Thyroid gland (tissue), 4 donors: Measurements from ENCODE around the gene GRIP2. TPM values are rescaled to one million over a fixed set of nuclear protein-coding genes. Genes with fewer than 3 reads are reported as not detected.

ENCODE experiments used
- DNase-seq, 2 donors: peaks; one replicate each; pipeline ENCODE4 v3.0.0-alpha.2; 2019
- H3K27ac ChIP-seq, 3 donors: fragments of 200-600 bp; sonication (generic); 1 replicate in 2 of 3; 2 replicates in 1 of 3; pipeline ENCODE4 v1.5.1; 2016 to 2019; ENCODE audit warnings: mild to moderate bottlenecking in 1 of 3, moderate library complexity in 1 of 3
- H3K27me3 ChIP-seq: fragments of 200-600 bp; sonication (generic); one replicate; pipeline ENCODE4 v1.5.1; 2019
- H3K36me3 ChIP-seq, 2 donors: fragments of 200-600 bp; sonication (generic); one replicate each; pipeline ENCODE4 v1.5.1; 2016 to 2019
- H3K4me1 ChIP-seq, 2 donors: fragments of 200-600 bp; sonication (generic); one replicate each; pipeline ENCODE4 v1.5.1; 2017 to 2019
- H3K4me3 ChIP-seq, 3 donors: fragments of 200-600 bp; sonication (generic); replicated peaks in 1 of 3; 1 replicate in 2 of 3; 2 replicates in 1 of 3; pipeline ENCODE4 v1.5.1; 2016; ENCODE audit warnings: mild to moderate bottlenecking in 1 of 3
- H3K9me3 ChIP-seq: fragments of 200-600 bp; sonication (generic); one replicate; pipeline ENCODE4 v1.5.1; 2017
- POLR2A ChIP-seq, 2 donors: fragments of 450-650 bp; IDR thresholded peaks; one replicate each; pipeline ENCODE4 v1.6.1; 2017; ENCODE audit warnings: antibody characterized with exemption in 2 of 2, mild to moderate bottlenecking in 2 of 2, moderate library complexity in 1 of 2
- WGBS, 2 donors: methylation state at CpG; one replicate each; pipeline ENCODE4 v1.1.5; 2017; 5-methylcytosine and 5-hydroxymethylcytosine counted together
- intact Hi-C: fragments of 100-400 bp; cut with DNase I; formaldehyde crosslinking; loops from one replicate; pipeline ENCODE4 v1.15.1; 2023
- total RNA-seq, 4 donors: library from RNA; depleted of rRNA; stranded (reverse); fragments of >200 nt; gene quantifications; one replicate each; pipeline ENCODE4 v1.2.3, GENCODE V29; 2016
- TF ChIP-seq, protein P1 (sequence below), 6 experiments: fragments of 200-600 bp in 3 of 6; fragments of 450-650 bp in 3 of 6; sonication (generic) in 3 of 6; IDR thresholded peaks; one replicate each; pipeline ENCODE4 v1.5.1; 2016 to 2019; ENCODE audit warnings: antibody characterized with exemption in 6 of 6, mild to moderate bottlenecking in 2 of 6, inconsistent platforms in 1 of 6, moderate library complexity in 1 of 6

The GRIP2 gene
- total RNA-seq, 4 donors from 2014 or later = 0.22 to 0.44 (median 0.39) TPM

DNA sequence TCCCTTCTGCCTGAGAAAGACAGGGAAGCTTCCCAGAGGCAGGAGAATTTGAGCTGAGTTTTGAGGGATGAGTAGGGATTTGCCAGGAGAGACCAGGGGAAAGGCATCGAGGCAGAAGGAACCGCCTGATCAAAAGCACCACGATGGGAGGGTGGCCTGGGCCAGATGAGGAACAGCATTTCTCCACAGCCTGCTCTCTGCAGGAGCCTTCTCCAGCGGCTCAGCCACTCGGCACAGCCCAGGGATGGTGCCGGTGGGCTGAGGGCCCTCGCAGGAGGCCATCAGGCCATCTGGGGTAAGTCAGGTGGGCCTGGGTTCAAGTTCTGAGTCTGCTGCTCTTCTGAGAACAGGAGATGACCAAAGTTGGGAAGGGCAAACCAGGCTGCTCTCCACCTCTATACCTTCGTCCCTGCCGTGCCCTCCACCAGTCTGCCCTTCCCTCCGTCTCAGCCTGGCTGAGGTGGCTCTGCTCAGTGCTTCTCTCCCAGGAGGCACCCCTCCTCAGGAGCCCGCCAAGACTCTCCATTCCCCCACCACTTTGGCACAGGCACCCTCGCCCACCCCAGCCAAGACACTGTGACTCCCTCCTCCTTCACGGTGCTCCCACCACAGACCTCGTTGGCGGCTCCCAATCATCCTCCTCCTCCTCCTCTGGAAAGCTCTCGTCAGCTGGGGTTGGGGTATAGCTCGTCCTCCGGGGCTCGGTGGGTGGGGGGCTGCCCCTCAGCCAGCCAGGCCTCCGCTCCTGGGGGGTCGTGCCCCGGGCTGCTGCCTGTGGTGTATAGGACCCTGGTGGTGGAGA is 34.9 kb downstream of the GRIP2 start:
- Histone ChIP-seq H3K9me3 (no peaks in the 10 kb centered on the region), H3K27me3 (no peaks in the 10 kb centered on the region), H3K36me3 (no peaks in the 10 kb centered on the region), H3K4me3 (no peak overlapping the region), H3K4me1 (peaks cover 0 to 5% of the 10 kb centered on the region in 2 donors), H3K27ac (no peak overlapping the region)
- DNase-seq = no peak
- intact Hi-C loops = no loop called here
- 86 to 89% methylated on average over 18 to 21 of the region's 22 CpGs for WGBS, 2 donors
- TF ChIP-seq, protein P1, sequence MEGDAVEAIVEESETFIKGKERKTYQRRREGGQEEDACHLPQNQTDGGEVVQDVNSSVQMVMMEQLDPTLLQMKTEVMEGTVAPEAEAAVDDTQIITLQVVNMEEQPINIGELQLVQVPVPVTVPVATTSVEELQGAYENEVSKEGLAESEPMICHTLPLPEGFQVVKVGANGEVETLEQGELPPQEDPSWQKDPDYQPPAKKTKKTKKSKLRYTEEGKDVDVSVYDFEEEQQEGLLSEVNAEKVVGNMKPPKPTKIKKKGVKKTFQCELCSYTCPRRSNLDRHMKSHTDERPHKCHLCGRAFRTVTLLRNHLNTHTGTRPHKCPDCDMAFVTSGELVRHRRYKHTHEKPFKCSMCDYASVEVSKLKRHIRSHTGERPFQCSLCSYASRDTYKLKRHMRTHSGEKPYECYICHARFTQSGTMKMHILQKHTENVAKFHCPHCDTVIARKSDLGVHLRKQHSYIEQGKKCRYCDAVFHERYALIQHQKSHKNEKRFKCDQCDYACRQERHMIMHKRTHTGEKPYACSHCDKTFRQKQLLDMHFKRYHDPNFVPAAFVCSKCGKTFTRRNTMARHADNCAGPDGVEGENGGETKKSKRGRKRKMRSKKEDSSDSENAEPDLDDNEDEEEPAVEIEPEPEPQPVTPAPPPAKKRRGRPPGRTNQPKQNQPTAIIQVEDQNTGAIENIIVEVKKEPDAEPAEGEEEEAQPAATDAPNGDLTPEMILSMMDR (IDR thresholded peaks at IDR 0.05) = no peak
- no peak for TF ChIP-seq POLR2A (IDR thresholded peaks at IDR 0.05)

GRCh38 chr3:14503706-14504065 is 36.5 kb downstream of the GRIP2 start:
- H3K4me3 ChIP-seq = no peak overlapping the region
- no peaks in the 10 kb centered on the region for H3K27me3 ChIP-seq
- H3K9me3 ChIP-seq = no peaks in the 10 kb centered on the region
- no peak for DNase-seq
- 88 to 95% methylated on average over 17 to 20 of the region's 20 CpGs for WGBS, 2 donors
- no peak for TF ChIP-seq POLR2A (IDR thresholded peaks at IDR 0.05)
- TF ChIP-seq, protein P1 (IDR thresholded peaks at IDR 0.05) = no peak
- H3K36me3 ChIP-seq = no peaks in the 10 kb centered on the region
- intact Hi-C loops = no loop called here
- no peak overlapping the region for H3K27ac ChIP-seq
- peaks cover 0 to under 1% of the 10 kb centered on the region in 2 donors for H3K4me1 ChIP-seq

DNA sequence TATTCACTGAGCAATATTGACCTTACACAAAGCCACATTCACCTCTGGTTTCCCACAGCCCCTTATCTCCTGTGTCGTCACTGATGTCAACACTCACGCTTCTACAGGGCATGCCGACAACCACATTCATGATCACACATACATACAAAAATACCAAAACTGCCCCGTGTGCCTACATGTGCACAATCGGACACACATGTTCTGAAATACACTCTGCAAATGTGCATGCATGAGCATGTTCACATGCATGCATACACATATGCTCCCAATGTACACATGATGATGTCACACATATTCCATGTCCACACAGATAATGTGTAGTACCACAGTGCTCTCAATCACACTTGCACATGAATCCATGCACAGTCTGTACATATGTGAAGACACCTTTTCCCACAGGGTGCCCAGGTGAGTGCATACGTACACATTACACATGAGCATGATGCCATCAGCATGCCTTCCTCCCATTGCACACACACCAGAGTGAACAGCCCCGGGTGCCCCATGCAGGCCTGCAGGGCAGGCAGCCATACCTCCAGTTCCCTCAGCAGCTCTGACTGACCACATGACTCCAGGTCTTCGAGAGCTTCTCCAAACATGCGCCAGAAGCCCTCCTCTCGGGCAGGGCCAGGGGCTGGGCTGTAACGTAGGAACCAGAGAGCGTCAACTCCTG is 37.0 kb downstream of the GRIP2 start:
- Histone ChIP-seq H3K4me1 (no peaks in the 10 kb centered on the region), H3K36me3 (no peaks in the 10 kb centered on the region), H3K4me3 (no peak overlapping the region), H3K27me3 (no peaks in the 10 kb centered on the region), H3K27ac (no peak overlapping the region), H3K9me3 (no peaks in the 10 kb centered on the region)
- 96 to 99% methylated on average over 9 to 10 of the region's 12 CpGs for WGBS, 2 donors
- DNase-seq = no peak
- TF ChIP-seq, protein P1 (IDR thresholded peaks at IDR 0.05) = no peak
- TF ChIP-seq POLR2A (IDR thresholded peaks at IDR 0.05) = no peak
- intact Hi-C loops = no loop called here

GRCh38 chr3:14502472-14502871 is 37.7 kb downstream of the GRIP2 start:
- Histone ChIP-seq H3K4me3 (no peak overlapping the region), H3K9me3 (no peaks in the 10 kb centered on the region), H3K4me1 (no peaks in the 10 kb centered on the region), H3K27ac (no peak overlapping the region), H3K27me3 (no peaks in the 10 kb centered on the region), H3K36me3 (no peaks in the 10 kb centered on the region)
- TF ChIP-seq, protein P1 (IDR thresholded peaks at IDR 0.05) = no peak
- TF ChIP-seq POLR2A (IDR thresholded peaks at IDR 0.05) = no peak
- no peak for DNase-seq
- intact Hi-C loops = no loop called here

GRCh38 chr3:14497321-14497720 is 42.8 kb downstream of the GRIP2 start:
- DNase-seq = no peak
- Histone ChIP-seq H3K4me1 (no peaks in the 10 kb centered on the region), H3K4me3 (no peak overlapping the region), H3K27me3 (no peaks in the 10 kb centered on the region), H3K27ac (no peak overlapping the region), H3K9me3 (no peaks in the 10 kb centered on the region), H3K36me3 (no peaks in the 10 kb centered on the region)
- TF ChIP-seq, protein P1 (IDR thresholded peaks at IDR 0.05) = no peak
- TF ChIP-seq POLR2A (IDR thresholded peaks at IDR 0.05) = no peak
- intact Hi-C loops = no loop called here
- WGBS, 2 donors = 67 to 73% methylated on average over 10 of the region's 10 CpGs
